NCI-H460 (cell line): ENCODE data around the gene TMEM132E. TPM values are rescaled to one million over a fixed set of nuclear protein-coding genes. Genes with fewer than 3 reads are reported as not detected.

Experiments
- total RNA-seq: library from RNA; depleted of rRNA; stranded (reverse); fragments of >200 nt; shearing (Covaris generic); gene quantifications from 2 replicates; pipeline ENCODE4 v1.2.3, GENCODE V29; 2014; rRNA removed

Gene TMEM132E
- total RNA-seq, 1 experiment from 2014 or later: 7.0 TPM

Other genes starting within 250 kb of the TMEM132E start
- not detected in 2 replicates for gene CCL13, start 223.1 kb upstream of the TMEM132E start, total RNA-seq
- not detected in 2 replicates for gene CCL1, start 216.3 kb upstream of the TMEM132E start, total RNA-seq